Upper lobe of left lung (tissue), 6 donors: ENCODE results near the gene KCNMA1. TPM values are rescaled to one million over a fixed set of nuclear protein-coding genes. Genes with fewer than 3 reads are reported as not detected.

ENCODE experiments used
- ATAC-seq, 2 donors: fragments of 200-7000 bp; cut with Tn5 transposase; one replicate each; pipeline ENCODE4 v1.9.1; 2022; ENCODE audit warnings: mild to moderate bottlenecking in 2 of 2, moderate library complexity in 2 of 2; ENCODE audit not compliant: low FRiP score in 2 of 2
- DNase-seq, 2 donors: peaks; one replicate each; pipeline ENCODE4 v3.0.0-alpha.2; 2019 to 2020
- H3K27ac ChIP-seq, 4 donors: fragments of 200-600 bp; sonication (generic); one replicate each; pipeline ENCODE4 v1.5.1; 2016 to 2019
- H3K27me3 ChIP-seq, 4 donors: fragments of 200-600 bp; sonication (generic); one replicate each; pipeline ENCODE4 v1.5.1; 2017 to 2019
- H3K36me3 ChIP-seq, 4 donors: fragments of 200-600 bp; sonication (generic); one replicate each; pipeline ENCODE4 v1.5.1; 2016 to 2019
- H3K4me1 ChIP-seq, 4 donors: fragments of 200-600 bp; sonication (generic); one replicate each; pipeline ENCODE4 v1.5.1; 2018 to 2019
- H3K4me3 ChIP-seq, 4 donors: fragments of 200-600 bp; sonication (generic); one replicate each; pipeline ENCODE4 v1.5.1; 2017 to 2019; ENCODE audit warnings: mild to moderate bottlenecking in 2 of 4, moderate library complexity in 1 of 4
- H3K9me3 ChIP-seq, 4 donors: fragments of 200-600 bp; sonication (generic); one replicate each; pipeline ENCODE4 v1.5.1; 2018 to 2019
- EP300 ChIP-seq, 4 donors: sonication (generic); formaldehyde crosslinking; IDR thresholded peaks; one replicate each; pipeline ENCODE4 v1.5.1; 2017; ENCODE audit warnings: antibody characterized with exemption in 4 of 4, control low read depth in 2 of 4
- POLR2A ChIP-seq, 4 donors: fragments of 450-650 bp; IDR thresholded peaks; one replicate each; pipeline ENCODE4 v1.5.1; 2016 to 2017; ENCODE audit warnings: antibody characterized with exemption in 4 of 4, mild to moderate bottlenecking in 2 of 4
- POLR2AphosphoS5 ChIP-seq, 2 donors: sonication (generic); formaldehyde crosslinking; IDR thresholded peaks; one replicate each; pipeline ENCODE4 v1.5.1; 2017; ENCODE audit warnings: antibody characterized with exemption in 2 of 2
- WGBS, 2 donors: methylation state at CpG; one replicate each; pipeline ENCODE4 v1.1.5; 2017 to 2018; 5-methylcytosine and 5-hydroxymethylcytosine counted together
- total RNA-seq, 6 donors: library from RNA; depleted of rRNA in 4 of 6; stranded (reverse); fragments of >200 nt in 4 of 6; gene quantifications; one replicate each; pipeline versions ENCODE4 v1.1.0 to v1.2.1, GENCODE V29; 2016 to 2021
- TF ChIP-seq, protein P1 (sequence below), 6 experiments: fragments of 450-650 bp in 4 of 6; fragments of 200-600 bp in 2 of 6; sonication (generic) in 2 of 6; IDR thresholded peaks; one replicate each; pipeline ENCODE4 v1.5.1; 2016 to 2019; ENCODE audit warnings: antibody characterized with exemption in 6 of 6
- donor health status: DM: no; HTN: no; CAD: no; lungs with moderate emphysema.
- donor health status: DM: no; HTN: yes; CAD: no; lungs with severe emphysema.

Gene KCNMA1
- total RNA-seq, 6 donors from 2014 or later: 5.8 to 107 (median 22.0) TPM

DNA sequence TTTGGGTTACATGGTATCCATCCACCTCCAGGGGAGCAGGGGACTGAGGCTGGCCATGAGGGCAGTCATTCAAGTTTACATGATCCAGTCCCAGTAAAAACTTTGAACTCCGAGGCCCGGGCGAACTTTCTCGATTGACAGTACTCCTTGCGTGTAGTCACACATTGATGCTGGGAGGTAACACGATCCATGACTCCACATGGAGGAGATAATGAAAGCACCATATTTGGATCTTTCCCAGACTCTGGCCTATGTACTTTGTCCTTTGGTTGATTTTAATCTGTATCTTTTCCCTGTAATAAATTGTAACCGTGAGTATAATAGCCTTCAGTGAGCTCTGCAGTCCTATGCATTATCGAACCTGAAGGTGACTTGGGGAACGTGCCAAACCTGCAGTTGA, 401.6 kb downstream of the KCNMA1 start:
- H3K27ac ChIP-seq: no peak overlapping the region

DNA sequence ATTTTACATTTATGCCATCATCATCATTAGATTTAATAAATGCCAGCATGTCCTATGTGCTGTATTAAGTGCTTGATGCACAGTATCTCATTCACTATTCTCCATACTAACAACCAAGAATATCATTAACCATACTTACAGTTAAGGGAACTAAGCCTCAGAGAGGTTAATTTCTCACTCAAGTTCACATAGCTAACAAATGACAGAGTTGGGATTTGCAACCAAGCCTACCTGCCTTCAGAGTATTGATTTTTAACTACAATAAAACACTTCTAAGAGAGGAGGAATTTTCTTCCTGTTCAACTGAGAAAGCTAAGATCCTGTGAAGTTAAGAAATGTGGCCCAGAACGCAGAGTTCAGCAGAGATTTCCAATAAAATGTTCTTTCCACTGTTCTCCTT, 403.0 kb downstream of the KCNMA1 start:
- H3K27ac ChIP-seq: no peak overlapping the region
- no peaks in the 10 kb centered on the region for H3K4me1 ChIP-seq
- H3K36me3 ChIP-seq: no peaks in the 10 kb centered on the region
- H3K9me3 ChIP-seq: no peaks in the 10 kb centered on the region
- DNase-seq (no peak), ATAC-seq (no peak)
- no peaks in the 10 kb centered on the region for H3K27me3 ChIP-seq
- H3K4me3 ChIP-seq: no peak overlapping the region
- no peak for TF ChIP-seq POLR2AphosphoS5 (IDR thresholded peaks at IDR 0.05)
- no peak for TF ChIP-seq POLR2A (IDR thresholded peaks at IDR 0.05)
- TF ChIP-seq EP300 (IDR thresholded peaks at IDR 0.05): no peak
- TF ChIP-seq, protein P1, sequence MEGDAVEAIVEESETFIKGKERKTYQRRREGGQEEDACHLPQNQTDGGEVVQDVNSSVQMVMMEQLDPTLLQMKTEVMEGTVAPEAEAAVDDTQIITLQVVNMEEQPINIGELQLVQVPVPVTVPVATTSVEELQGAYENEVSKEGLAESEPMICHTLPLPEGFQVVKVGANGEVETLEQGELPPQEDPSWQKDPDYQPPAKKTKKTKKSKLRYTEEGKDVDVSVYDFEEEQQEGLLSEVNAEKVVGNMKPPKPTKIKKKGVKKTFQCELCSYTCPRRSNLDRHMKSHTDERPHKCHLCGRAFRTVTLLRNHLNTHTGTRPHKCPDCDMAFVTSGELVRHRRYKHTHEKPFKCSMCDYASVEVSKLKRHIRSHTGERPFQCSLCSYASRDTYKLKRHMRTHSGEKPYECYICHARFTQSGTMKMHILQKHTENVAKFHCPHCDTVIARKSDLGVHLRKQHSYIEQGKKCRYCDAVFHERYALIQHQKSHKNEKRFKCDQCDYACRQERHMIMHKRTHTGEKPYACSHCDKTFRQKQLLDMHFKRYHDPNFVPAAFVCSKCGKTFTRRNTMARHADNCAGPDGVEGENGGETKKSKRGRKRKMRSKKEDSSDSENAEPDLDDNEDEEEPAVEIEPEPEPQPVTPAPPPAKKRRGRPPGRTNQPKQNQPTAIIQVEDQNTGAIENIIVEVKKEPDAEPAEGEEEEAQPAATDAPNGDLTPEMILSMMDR (IDR thresholded peaks at IDR 0.05): no peak
- 41 to 65% methylated on average over 1 of the region's 1 CpG for WGBS, 2 donors

More for the DNA sequence above, 401.6 kb downstream of the KCNMA1 start:
- ATAC-seq: no peak
- H3K4me1 ChIP-seq: no peaks in the 10 kb centered on the region
- no peak for DNase-seq
- H3K4me3 ChIP-seq: no peak overlapping the region
- 73 to 97% methylated on average over 9 of the region's 9 CpGs for WGBS, 2 donors
- no peaks in the 10 kb centered on the region for H3K27me3 ChIP-seq
- no peaks in the 10 kb centered on the region for H3K9me3 ChIP-seq
- TF ChIP-seq POLR2AphosphoS5 (IDR thresholded peaks at IDR 0.05): no peak
- no peak for TF ChIP-seq POLR2A (IDR thresholded peaks at IDR 0.05)
- TF ChIP-seq, protein P1 (IDR thresholded peaks at IDR 0.05): no peak
- TF ChIP-seq EP300 (IDR thresholded peaks at IDR 0.05): no peak
- H3K36me3 ChIP-seq: no peaks in the 10 kb centered on the region

DNA sequence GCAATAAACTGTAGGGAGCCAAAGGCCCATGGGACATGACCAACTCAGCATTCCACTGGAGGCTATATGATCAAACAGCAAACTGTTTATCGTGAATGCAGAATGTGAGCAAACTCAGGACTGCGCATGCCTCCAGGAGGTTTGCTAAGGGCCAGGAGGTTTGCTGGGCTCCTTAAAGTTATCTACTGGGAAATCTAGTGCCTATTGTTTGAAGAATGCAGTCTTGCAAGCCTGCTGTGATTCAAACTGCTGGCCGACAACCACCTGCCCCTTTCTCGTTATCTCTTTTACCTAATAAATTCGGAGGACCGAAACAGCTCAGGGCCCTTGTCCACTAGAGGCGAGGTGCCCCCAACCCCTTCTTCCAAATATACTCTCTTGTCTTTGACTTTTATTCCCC, 404.1 kb downstream of the KCNMA1 start:
- H3K27me3 ChIP-seq: no peaks in the 10 kb centered on the region
- WGBS, 2 donors: 90 to 92% methylated on average over 7 of the region's 7 CpGs
- no peak for ATAC-seq
- H3K4me1 ChIP-seq: no peaks in the 10 kb centered on the region
- no peaks in the 10 kb centered on the region for H3K9me3 ChIP-seq
- H3K27ac ChIP-seq: no peak overlapping the region
- TF ChIP-seq POLR2AphosphoS5 (IDR thresholded peaks at IDR 0.05): no peak
- TF ChIP-seq EP300 (IDR thresholded peaks at IDR 0.05): no peak
- TF ChIP-seq, protein P1 (IDR thresholded peaks at IDR 0.05): no peak
- no peak for TF ChIP-seq POLR2A (IDR thresholded peaks at IDR 0.05)
- no peaks in the 10 kb centered on the region for H3K36me3 ChIP-seq
- no peak overlapping the region for H3K4me3 ChIP-seq
- no peak for DNase-seq

- ATAC-seq: no peak
- no peaks in the 10 kb centered on the region for H3K36me3 ChIP-seq
- H3K27ac ChIP-seq: no peak overlapping the region
- no peaks in the 10 kb centered on the region for H3K9me3 ChIP-seq
- no peak for TF ChIP-seq POLR2A (IDR thresholded peaks at IDR 0.05)
- no peak for TF ChIP-seq EP300 (IDR thresholded peaks at IDR 0.05)
- TF ChIP-seq, protein P1 (IDR thresholded peaks at IDR 0.05): no peak
- TF ChIP-seq POLR2AphosphoS5 (IDR thresholded peaks at IDR 0.05): no peak
- H3K4me3 ChIP-seq: no peak overlapping the region
- H3K27me3 ChIP-seq: no peaks in the 10 kb centered on the region
- 71 to 100% methylated on average over 2 to 3 of the region's 3 CpGs for WGBS, 2 donors
- no peak for DNase-seq
- no peaks in the 10 kb centered on the region for H3K4me1 ChIP-seq
These were observed 405.6 kb downstream of the KCNMA1 start for GRCh38 chr10:77231884-77232610.

- TF ChIP-seq EP300 (IDR thresholded peaks at IDR 0.05) (no peak), POLR2AphosphoS5 (IDR thresholded peaks at IDR 0.05) (no peak), POLR2A (IDR thresholded peaks at IDR 0.05) (no peak)
- TF ChIP-seq, protein P1 (IDR thresholded peaks at IDR 0.05): no peak
- ATAC-seq (no peak), DNase-seq (no peak)
- Histone ChIP-seq H3K36me3 (no peaks in the 10 kb centered on the region), H3K4me1 (no peaks in the 10 kb centered on the region), H3K4me3 (no peak overlapping the region), H3K9me3 (no peaks in the 10 kb centered on the region), H3K27ac (no peak overlapping the region), H3K27me3 (no peaks in the 10 kb centered on the region)
- WGBS, 2 donors: 88 to 93% methylated on average over 3 of the region's 3 CpGs
These were observed 406.2 kb downstream of the KCNMA1 start for GRCh38 chr10:77231375-77231774.
